A549 treated with AZD9567 at 1 μM for 4 hours (cell line): ENCODE measurements around the gene MED20. TPM values are rescaled to one million over a fixed set of nuclear protein-coding genes. Genes with fewer than 3 reads are reported as not detected.

Source experiments
- total RNA-seq: library from RNA; stranded (reverse); fragments of 200-300 nt; extraction: Qiagen RNA extraction; gene quantifications from 5 replicates; pipeline ENCODE4 v1.2.3, GENCODE V29; 2022; ENCODE audit not compliant: insufficient read depth

The MED20 gene, protein sequence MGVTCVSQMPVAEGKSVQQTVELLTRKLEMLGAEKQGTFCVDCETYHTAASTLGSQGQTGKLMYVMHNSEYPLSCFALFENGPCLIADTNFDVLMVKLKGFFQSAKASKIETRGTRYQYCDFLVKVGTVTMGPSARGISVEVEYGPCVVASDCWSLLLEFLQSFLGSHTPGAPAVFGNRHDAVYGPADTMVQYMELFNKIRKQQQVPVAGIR
- total RNA-seq, result 12.2 to 13.9 TPM (median 13.5 TPM) in 5 replicates

DNA sequence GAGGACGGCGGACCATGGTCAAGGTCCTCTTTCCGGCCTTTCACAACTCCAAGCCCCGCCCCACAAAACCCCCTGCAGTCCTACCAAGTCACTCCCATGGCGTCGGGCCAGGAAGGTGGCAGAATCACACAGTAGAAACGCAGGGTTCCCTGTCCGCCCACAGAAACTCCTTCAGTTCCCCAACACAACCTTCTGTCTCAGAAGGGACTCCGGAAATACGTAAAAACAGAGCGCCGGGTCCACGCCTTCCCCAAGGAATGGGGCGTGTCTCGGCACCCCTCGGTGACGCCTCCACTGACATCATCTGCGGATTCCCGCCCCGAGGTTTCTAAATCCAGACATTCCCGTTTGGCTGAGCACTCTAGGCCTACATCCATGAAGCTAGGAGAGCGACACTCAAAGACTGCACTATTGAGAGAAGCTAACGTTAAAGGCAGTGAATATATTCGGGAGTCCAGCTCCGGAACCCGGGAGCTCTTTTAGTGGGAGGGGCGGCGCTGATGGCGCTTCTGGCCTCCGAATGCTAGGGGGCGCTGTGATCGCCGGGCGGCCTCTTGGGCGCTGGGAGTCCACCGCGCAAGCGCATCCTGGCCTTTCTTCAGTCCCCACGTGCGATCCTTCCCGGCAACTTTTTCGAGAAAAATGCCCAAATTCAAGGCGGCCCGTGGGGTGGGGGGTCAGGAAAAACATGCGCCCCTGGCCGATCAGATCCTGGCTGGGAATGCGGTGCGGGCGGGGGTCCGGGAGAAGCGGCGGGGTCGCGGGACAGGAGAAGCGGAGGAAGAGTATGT is at the start of gene MED20, which contains the start of gene BYSL:
Gene MED20 (minus strand): TSS at position 219 of the 791 bp plus-strand sequence. CDS start 121 bp downstream, at position 98.
Gene BYSL (plus strand): TSS at position 579 of the 791 bp plus-strand sequence. CDS start 64 bp downstream, at position 643.

GRCh38 chr6:41941280-41942066 is 20.5 kb upstream of the MED20 start, which contains the start of gene CCND3:
TSS of gene CCND3 (minus strand) at chr6:41941808. CDS start at chr6:41941649, 159 bp downstream.

DNA sequence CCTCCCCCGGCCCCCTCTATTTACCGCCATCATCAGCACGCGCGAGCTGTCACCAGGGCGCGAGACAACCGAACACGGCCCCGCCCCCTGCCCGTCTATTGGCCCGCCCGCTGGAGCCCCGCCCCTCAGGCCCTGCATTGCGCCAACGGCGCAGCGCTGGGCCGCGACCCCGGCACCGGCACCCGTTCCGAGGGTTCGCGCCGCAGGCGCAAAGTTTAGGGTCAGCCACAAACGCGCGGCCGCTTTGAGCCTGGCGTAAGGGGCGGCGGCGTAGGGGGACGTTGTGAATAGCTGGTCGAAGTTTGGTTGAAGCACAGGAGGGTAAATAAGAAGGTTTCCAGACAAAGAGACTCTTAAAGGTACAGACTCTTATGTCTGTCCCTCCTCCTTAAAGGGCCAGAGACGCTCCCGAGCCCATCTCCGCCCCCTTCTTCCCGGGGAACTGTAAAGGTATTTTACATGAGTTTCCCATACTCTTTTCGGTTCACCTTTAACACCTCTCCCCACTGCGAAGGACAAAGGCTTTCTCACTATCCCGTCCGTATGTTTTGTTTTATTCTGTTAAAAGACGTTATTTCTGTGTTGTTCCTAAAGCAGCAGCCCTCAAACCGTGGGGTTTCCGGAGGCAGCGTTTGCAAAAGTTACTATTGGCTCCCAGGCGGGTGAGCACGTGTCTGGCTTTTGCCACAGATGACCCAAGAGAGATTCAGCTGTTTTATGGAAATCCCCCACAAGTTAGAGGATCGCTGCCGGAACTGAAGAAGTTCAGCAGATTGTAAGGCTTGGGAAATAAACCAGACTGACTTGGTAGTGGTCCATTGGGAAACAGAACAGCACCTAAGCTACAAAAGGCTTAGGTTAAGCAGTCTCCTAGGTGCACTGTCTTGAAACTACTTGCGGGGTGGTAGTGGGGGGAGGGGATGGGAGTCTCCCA is 25.4 kb downstream of the MED20 start, which contains the start of gene USP49:
Gene USP49 (minus strand): TSS at position 76 of the 934 bp plus-strand sequence. CDS start 88,392 bp downstream, outside the sequence.

Other genes starting within 250 kb of the MED20 start
- gene TFEB, start 185.5 kb downstream of the MED20 start, total RNA-seq, result 3.7 to 6.8 TPM (median 6.2 TPM) in 5 replicates
- gene PGC, start 173.7 kb downstream of the MED20 start, total RNA-seq, result 0.06 to 0.13 TPM in 2 of 5 replicates, not detected in the others
- gene FRS3, start 141.2 kb downstream of the MED20 start, total RNA-seq, result 2.4 to 9.8 TPM (median 3.0 TPM) in 5 replicates
- 0.58 to 1.2 TPM (median 1.1 TPM) in 4 of 5 replicates, not detected in the other for gene PRICKLE4, start 140.4 kb downstream of the MED20 start, total RNA-seq
- gene TOMM6, start 133.4 kb downstream of the MED20 start, total RNA-seq, result 276 to 313 TPM (median 294 TPM) in 5 replicates
- 0.54 to 1.5 TPM (median 1.3 TPM) in 5 replicates for gene USP49, start 25.8 kb downstream of the MED20 start, total RNA-seq
- 39.2 to 58.6 TPM (median 44.2 TPM) in 5 replicates for gene BYSL, start 360 bp upstream of the MED20 start, total RNA-seq
- 103 to 167 TPM (median 146 TPM) in 5 replicates for gene CCND3, start 20.7 kb upstream of the MED20 start, total RNA-seq
- 11.8 to 13.8 TPM (median 13.0 TPM) in 5 replicates for gene TAF8, start 129.4 kb upstream of the MED20 start, total RNA-seq
- gene C6orf132, start 221.5 kb upstream of the MED20 start, total RNA-seq, result 1.3 to 2.1 TPM (median 1.6 TPM) in 5 replicates